NT2/D1 (cell line): ENCODE results near the gene TRPC5OS.

ENCODE experiments used
- DNase-seq: peaks from one replicate; pipeline ENCODE4 v3.0.0-alpha.2; 2011; ENCODE audit warnings: low read depth, low spot score
- H3K27me3 ChIP-seq: 2 replicates; pipeline ENCODE4 v1.6.0; 2011; ENCODE audit warnings: mild to moderate bottlenecking; ENCODE audit not compliant: insufficient read length, insufficient read depth
- H3K36me3 ChIP-seq: 2 replicates; pipeline ENCODE4 v1.6.1; 2011; ENCODE audit warnings: mild to moderate bottlenecking, low read length, mixed read lengths; ENCODE audit not compliant: insufficient read depth, insufficient read length
- H3K4me1 ChIP-seq: 2 replicates; pipeline ENCODE4 v1.5.1; 2011; ENCODE audit not compliant: insufficient read depth, insufficient read length
- H3K4me3 ChIP-seq: 2 replicates; pipeline ENCODE4 v1.5.1; 2011; ENCODE audit warnings: low read depth; ENCODE audit not compliant: insufficient read length
- H3K9ac ChIP-seq: 2 replicates; pipeline ENCODE4 v1.6.0; 2011; ENCODE audit warnings: low read depth; ENCODE audit not compliant: insufficient read length
- H3K9me3 ChIP-seq: 2 replicates; pipeline ENCODE4 v1.5.1; 2011; ENCODE audit warnings: mild to moderate bottlenecking, low read length; ENCODE audit not compliant: insufficient read depth
- SUZ12 ChIP-seq: IDR thresholded peaks from 2 replicates; pipeline ENCODE4 v1.6.1; 2011; ENCODE audit not compliant: insufficient read length, insufficient read depth; ENCODE audit errors: extremely low read depth
- YY1 ChIP-seq: IDR thresholded peaks from 2 replicates; pipeline ENCODE4 v1.6.1; 2011; ENCODE audit not compliant: insufficient read length, insufficient read depth
- ZNF274 ChIP-seq: IDR thresholded peaks from 2 replicates; pipeline ENCODE4 v1.6.1; 2011; ENCODE audit warnings: mild to moderate bottlenecking, low read depth, low read length

Gene TRPC5OS

GRCh38 chrX:111874241-111874640 is 1.7 kb upstream of the TRPC5OS start:
- no peak for DNase-seq
- TF ChIP-seq ZNF274 (no peak), SUZ12 (no peak), YY1 (no peak)
- no peak overlapping the region for H3K9ac ChIP-seq

GRCh38 chrX:111876646-111877045 is 665 bp downstream of the TRPC5OS start:
- no peaks in the 10 kb centered on the region for H3K36me3 ChIP-seq
- H3K27me3 ChIP-seq: no peaks in the 10 kb centered on the region
- no peaks in the 10 kb centered on the region for H3K9me3 ChIP-seq
- H3K4me1 ChIP-seq: no peaks in the 10 kb centered on the region
- no peak for TF ChIP-seq YY1
- no peak for TF ChIP-seq ZNF274
- TF ChIP-seq SUZ12: no peak
- H3K9ac ChIP-seq: no peak overlapping the region
- H3K4me3 ChIP-seq: no peak overlapping the region
- DNase-seq: no peak

More at GRCh38 chrX:111874241-111874640, 1.7 kb upstream of the TRPC5OS start:
- H3K36me3 ChIP-seq: no peaks in the 10 kb centered on the region
- H3K9me3 ChIP-seq: no peaks in the 10 kb centered on the region
- no peak overlapping the region for H3K4me3 ChIP-seq
- H3K27me3 ChIP-seq: no peaks in the 10 kb centered on the region
- H3K4me1 ChIP-seq: no peaks in the 10 kb centered on the region

- Histone ChIP-seq H3K9ac (no peak overlapping the region), H3K36me3 (no peaks in the 10 kb centered on the region), H3K9me3 (no peaks in the 10 kb centered on the region), H3K4me1 (no peaks in the 10 kb centered on the region), H3K4me3 (no peak overlapping the region), H3K27me3 (no peaks in the 10 kb centered on the region)
- TF ChIP-seq YY1: no peak
- DNase-seq: no peak
These were observed 1.7 kb downstream of the TRPC5OS start for GRCh38 chrX:111877681-111878080.

- TF ChIP-seq SUZ12 (no peak), ZNF274 (no peak), YY1 (no peak)
- Histone ChIP-seq H3K9me3 (no peaks in the 10 kb centered on the region), H3K4me3 (no peak overlapping the region), H3K27me3 (no peaks in the 10 kb centered on the region), H3K4me1 (no peaks in the 10 kb centered on the region), H3K9ac (no peak overlapping the region), H3K36me3 (no peaks in the 10 kb centered on the region)
- DNase-seq: no peak
These were observed 4.8 kb downstream of the TRPC5OS start for GRCh38 chrX:111880735-111881134.

GRCh38 chrX:111881715-111882114 is 5.7 kb downstream of the TRPC5OS start:
- TF ChIP-seq YY1 (no peak), ZNF274 (no peak), SUZ12 (no peak)
- no peaks in the 10 kb centered on the region for H3K27me3 ChIP-seq
- H3K4me1 ChIP-seq: no peaks in the 10 kb centered on the region
- no peak overlapping the region for H3K4me3 ChIP-seq
- no peak for DNase-seq
- no peaks in the 10 kb centered on the region for H3K9me3 ChIP-seq
- H3K9ac ChIP-seq: no peak overlapping the region
- no peaks in the 10 kb centered on the region for H3K36me3 ChIP-seq

- Histone ChIP-seq H3K4me3 (no peak overlapping the region), H3K36me3 (no peaks in the 10 kb centered on the region), H3K9me3 (no peaks in the 10 kb centered on the region), H3K27me3 (no peaks in the 10 kb centered on the region), H3K9ac (no peak overlapping the region), H3K4me1 (no peaks in the 10 kb centered on the region)
- DNase-seq: no peak
- no peak for TF ChIP-seq SUZ12
- no peak for TF ChIP-seq YY1
- no peak for TF ChIP-seq ZNF274
These were observed 10.7 kb downstream of the TRPC5OS start for GRCh38 chrX:111886678-111887077.

GRCh38 chrX:111888600-111888999 is 12.6 kb downstream of the TRPC5OS start:
- Histone ChIP-seq H3K36me3 (no peaks in the 10 kb centered on the region), H3K27me3 (no peaks in the 10 kb centered on the region), H3K9me3 (no peaks in the 10 kb centered on the region), H3K4me1 (no peaks in the 10 kb centered on the region), H3K4me3 (no peak overlapping the region), H3K9ac (no peak overlapping the region)
- TF ChIP-seq YY1 (no peak), ZNF274 (no peak), SUZ12 (no peak)
- no peak for DNase-seq

- Histone ChIP-seq H3K36me3 (no peaks in the 10 kb centered on the region), H3K9me3 (no peaks in the 10 kb centered on the region), H3K27me3 (no peaks in the 10 kb centered on the region), H3K4me1 (no peaks in the 10 kb centered on the region), H3K9ac (no peak overlapping the region), H3K4me3 (no peak overlapping the region)
- no peak for TF ChIP-seq YY1
- TF ChIP-seq SUZ12: no peak
- TF ChIP-seq ZNF274: no peak
- DNase-seq: no peak
These were observed 16.4 kb downstream of the TRPC5OS start for GRCh38 chrX:111892375-111892774.
